ENCODE data around the gene PPM1H. TPM values are rescaled to one million over a fixed set of nuclear protein-coding genes. Genes with fewer than 3 reads are reported as not detected.

Gene PPM1H
- total and polyA plus RNA-seq, 10 of the 15 experiments (the other 5 are each of a cell fraction or from before 2014, with no cell fraction given): 0.11 to 0.83 (median 0.49) TPM

- peaks cover 0 to 2% of the 10 kb centered on the region in 2 experiments; a peak in 1 of 4 replicates for H3K27me3 ChIP-seq (replicated peaks in 1 of 2; ENCODE audit: control insufficient read depth in 2 of 2, insufficient read depth in 2 of 2, low read length in 1 of 2)
- no peaks in the 10 kb centered on the region for H3K9me3 ChIP-seq (replicated peaks; ENCODE audit: control insufficient read depth, insufficient read depth, low read length)
- ChIA-PET SMC1A (ENCODE audit: uncharacterized antibody, unreplicated experiment) (no interaction called here), POLR2A (no interaction called here), RAD21 (ENCODE audit: unreplicated experiment) (no interaction called here), CTCF (no interaction called here)
- H3K27ac ChIP-seq (ENCODE audit: control insufficient read depth, insufficient read depth): no peak overlapping the region
- no peaks in the 10 kb centered on the region for H3K4me1 ChIP-seq (ENCODE audit: control insufficient read depth, insufficient read depth, low read length)
- H2AFZ ChIP-seq (ENCODE audit: control insufficient read depth, low read depth, low read length): no peak overlapping the region
- ATAC-seq: no peak
- TF ChIP-seq SIX5 (IDR thresholded peaks at IDR 0.05; ENCODE audit: low read depth, low read length, severe bottlenecking) (no peak), MLLT1 (IDR thresholded peaks at IDR 0.05) (no peak), RUNX3 (IDR thresholded peaks at IDR 0.05; ENCODE audit: low read length) (no peak), LARP7 (IDR thresholded peaks at IDR 0.05) (no peak)
- H3K79me2 ChIP-seq (ENCODE audit: control insufficient read depth, insufficient read depth, low read length): no peaks in the 10 kb centered on the region
- in situ Hi-C loops (cut with MboI) (no loop called here), intact Hi-C loops (cut with micrococcal nuclease; ENCODE audit: unreplicated experiment) (no loop called here)
- FAIRE-seq: no peak
- BruUV-seq (replicated peaks): no TSS peak
- DNase-seq (ENCODE audit: low read depth, low spot score): no peak
- H3K4me3 ChIP-seq: no peak overlapping the region
- 61% methylated on average over 10 of the region's 10 CpGs for WGBS (ENCODE audit: insufficient coverage, insufficient replicate concordance, low lambda C conversion rate, missing lambda C conversion rate)
- H3K36me3 ChIP-seq (ENCODE audit: control insufficient read depth in 2 of 2, insufficient read depth in 2 of 2, low read length in 1 of 2): no peaks in the 10 kb centered on the region
- no peak overlapping the region for H3K4me2 ChIP-seq (ENCODE audit: control insufficient read depth, insufficient read depth)
- no peak overlapping the region for H3K9ac ChIP-seq (ENCODE audit: control insufficient read depth, insufficient read depth, low read length)
- H4K20me1 ChIP-seq (ENCODE audit: control insufficient read depth, insufficient read depth): no peaks in the 10 kb centered on the region
These were observed 74.2 kb downstream of the PPM1H start for GRCh38 chr12:62860501-62861411.

GRCh38 chr12:62860020-62860419 lies 74.9 kb downstream of the PPM1H start:
- ChIA-PET SMC1A (ENCODE audit: uncharacterized antibody, unreplicated experiment) (no interaction called here), CTCF (no interaction called here), RAD21 (ENCODE audit: unreplicated experiment) (no interaction called here), POLR2A (no interaction called here)
- Histone ChIP-seq H2AFZ (ENCODE audit: control insufficient read depth, low read depth, low read length) (no peak overlapping the region), H3K9ac (ENCODE audit: control insufficient read depth, insufficient read depth, low read length) (no peak overlapping the region), H3K4me1 (ENCODE audit: control insufficient read depth, insufficient read depth, low read length) (no peaks in the 10 kb centered on the region), H3K9me3 (replicated peaks; ENCODE audit: control insufficient read depth, insufficient read depth, low read length) (no peaks in the 10 kb centered on the region), H3K79me2 (ENCODE audit: control insufficient read depth, insufficient read depth, low read length) (no peaks in the 10 kb centered on the region), H3K36me3 (ENCODE audit: control insufficient read depth in 2 of 2, insufficient read depth in 2 of 2, low read length in 1 of 2) (no peaks in the 10 kb centered on the region), H3K4me3 (no peak overlapping the region), H3K4me2 (ENCODE audit: control insufficient read depth, insufficient read depth) (no peak overlapping the region), H4K20me1 (ENCODE audit: control insufficient read depth, insufficient read depth) (no peaks in the 10 kb centered on the region), H3K27me3 (replicated peaks in 1 of 2; ENCODE audit: control insufficient read depth in 2 of 2, insufficient read depth in 2 of 2, low read length in 1 of 2) (peaks cover 0 to 2% of the 10 kb centered on the region in 2 experiments; a peak in 1 of 4 replicates), H3K27ac (ENCODE audit: control insufficient read depth, insufficient read depth) (no peak overlapping the region)
- no TSS peak for BruUV-seq (replicated peaks)
- in situ Hi-C loops (cut with MboI) (no loop called here), intact Hi-C loops (cut with micrococcal nuclease; ENCODE audit: unreplicated experiment) (no loop called here)
- 1% methylated on average over 5 of the region's 5 CpGs for WGBS (ENCODE audit: insufficient coverage, insufficient replicate concordance, low lambda C conversion rate, missing lambda C conversion rate)
- FAIRE-seq (no peak), DNase-seq (ENCODE audit: low read depth, low spot score) (no peak), ATAC-seq (no peak)
- TF ChIP-seq HDGF (IDR thresholded peaks at IDR 0.05) (no peak), CEBPZ (IDR thresholded peaks at IDR 0.05; ENCODE audit: low read depth, low read length) (no peak), BCL11A (IDR thresholded peaks at IDR 0.05; ENCODE audit: low read depth, low read length) (no peak), MEF2B (IDR thresholded peaks at IDR 0.05; ENCODE audit: partially characterized antibody, poor library complexity, severe bottlenecking) (no peak), POLR2A (IDR thresholded peaks at IDR 0.05; ENCODE audit: low read depth, low read length) (no peak), CEBPB (IDR thresholded peaks at IDR 0.05; ENCODE audit: borderline replicate concordance in 1 of 2, low read depth in 2 of 2, low read length in 2 of 2) (no peak), ASH2L (IDR thresholded peaks at IDR 0.05; ENCODE audit: borderline replicate concordance, low read depth) (no peak)

Data from GM12878 (cell line).